Measurements from ENCODE around the gene SMR3B. TPM values are rescaled to one million over a fixed set of nuclear protein-coding genes. Genes with fewer than 3 reads are reported as not detected.

Gene SMR3B
- total and polyA plus RNA-seq, 2 donors (not counting 1 experiment from before 2014, with no cell fraction given) = not detected

- ATAC-seq (ENCODE audit: low read depth) = no peak
Observed at GRCh38 chr4:70397580-70397979, 14.6 kb downstream of the SMR3B start, which contains the start of gene OPRPN. Gene OPRPN (plus strand): TSS chr4:70397940. CDS start chr4:70399286, 1,346 bp downstream.

GRCh38 chr4:70399319-70399718 is 16.4 kb downstream of the SMR3B start:
- no CpG with 5 or more reads among the region's 1 CpG for WGBS (ENCODE audit: insufficient coverage)
- H3K4me3 ChIP-seq (ENCODE audit: control extremely low read depth in 1 of 5, extremely low read depth in 1 of 5, insufficient read depth in 1 of 5, low read depth in 2 of 5, low read length in 4 of 5) = no peak overlapping the region
- no peak overlapping the region for H3K4me3 Mint-ChIP-seq
- H3K9me3 Mint-ChIP-seq (ENCODE audit: insufficient read depth) = peaks cover under 1% of the 10 kb centered on the region
- H3K27ac Mint-ChIP-seq = no peak overlapping the region
- no peaks in the 10 kb centered on the region for H3K27me3 Mint-ChIP-seq
- no peaks in the 10 kb centered on the region for H3K79me2 ChIP-seq (ENCODE audit: control insufficient read depth, insufficient read depth, low read length)
- H4K20me1 ChIP-seq (ENCODE audit: control insufficient read depth, insufficient read depth, low read length, poor library complexity, severe bottlenecking) = no peaks in the 10 kb centered on the region
- POLR2A ChIA-PET = no interaction called here
- no peak for DNase-seq
- no peaks in the 10 kb centered on the region for H3K4me1 ChIP-seq (ENCODE audit: control insufficient read depth in 2 of 2, insufficient read depth in 2 of 2, low read length in 2 of 2)
- no peaks in the 10 kb centered on the region for H3K9me3 ChIP-seq (ENCODE audit: control extremely low read depth in 1 of 3, control insufficient read depth in 2 of 3, insufficient read depth in 1 of 3, low read length in 2 of 3)
- H3K4me2 ChIP-seq (replicated peaks; ENCODE audit: low read depth, low read length, poor library complexity, severe bottlenecking) = no peak overlapping the region
- H3K27me3 ChIP-seq (replicated peaks in 1 of 4; ENCODE audit: control extremely low read depth in 1 of 4, control insufficient read depth in 3 of 4, insufficient read depth in 4 of 4, low read length in 3 of 4) = no peaks in the 10 kb centered on the region
- H3K4me1 Mint-ChIP-seq = no peaks in the 10 kb centered on the region
- CTCF ChIA-PET = no interaction called here
- intact Hi-C loops (cut with micrococcal nuclease) = no loop called here
- H2AFZ ChIP-seq (ENCODE audit: insufficient read depth, low read depth, low read length, poor library complexity, severe bottlenecking) = no peak overlapping the region
- no peak for ATAC-seq (ENCODE audit: low read depth)
- TF ChIP-seq EZH2 (IDR thresholded peaks at IDR 0.05; ENCODE audit: borderline replicate concordance, insufficient read depth, low read depth, low read length, poor library complexity, severe bottlenecking) (no peak), CTCF (IDR thresholded peaks at IDR 0.05) (no peak)
- H3K9ac ChIP-seq (ENCODE audit: low read length) = no peak overlapping the region
- H3K27ac ChIP-seq (ENCODE audit: low read length in 2 of 2) = no peak overlapping the region
- no peaks in the 10 kb centered on the region for H3K36me3 ChIP-seq (replicated peaks in 1 of 2; ENCODE audit: control extremely low read depth in 1 of 2, control insufficient read depth in 1 of 2, extremely low read depth in 1 of 2, insufficient read depth in 2 of 2, low read length in 1 of 2)

More at GRCh38 chr4:70397580-70397979, 14.6 kb downstream of the SMR3B start, which contains the start of gene OPRPN:
- Mint-ChIP-seq H3K4me1 (no peaks in the 10 kb centered on the region), H3K27me3 (no peaks in the 10 kb centered on the region), H3K4me3 (no peak within 1 kb of the TSS), H3K9me3 (ENCODE audit: insufficient read depth) (no peaks in the 10 kb centered on the region), H3K27ac (no peak within 1 kb of the TSS)
- CTCF ChIA-PET = no interaction called here
- H3K27ac ChIP-seq (ENCODE audit: low read length in 2 of 2) = no peak within 1 kb of the TSS
- H3K4me3 ChIP-seq (ENCODE audit: control extremely low read depth in 1 of 5, extremely low read depth in 1 of 5, insufficient read depth in 1 of 5, low read depth in 2 of 5, low read length in 4 of 5) = no peak within 1 kb of the TSS
- H3K79me2 ChIP-seq (ENCODE audit: control insufficient read depth, insufficient read depth, low read length) = no peaks in the 10 kb centered on the region
- H3K36me3 ChIP-seq (replicated peaks in 1 of 2; ENCODE audit: control extremely low read depth in 1 of 2, control insufficient read depth in 1 of 2, extremely low read depth in 1 of 2, insufficient read depth in 2 of 2, low read length in 1 of 2) = no peaks in the 10 kb centered on the region
- TF ChIP-seq CTCF (IDR thresholded peaks at IDR 0.05) (no peak), EZH2 (IDR thresholded peaks at IDR 0.05; ENCODE audit: borderline replicate concordance, insufficient read depth, low read depth, low read length, poor library complexity, severe bottlenecking) (no peak)
- no peak within 1 kb of the TSS for H3K4me2 ChIP-seq (replicated peaks; ENCODE audit: low read depth, low read length, poor library complexity, severe bottlenecking)
- POLR2A ChIA-PET = no interaction called here
- H3K27me3 ChIP-seq (replicated peaks in 1 of 4; ENCODE audit: control extremely low read depth in 1 of 4, control insufficient read depth in 3 of 4, insufficient read depth in 4 of 4, low read length in 3 of 4) = no peaks in the 10 kb centered on the region
- DNase-seq = no peak
- intact Hi-C loops (cut with micrococcal nuclease) = no loop called here
- no peaks in the 10 kb centered on the region for H4K20me1 ChIP-seq (ENCODE audit: control insufficient read depth, insufficient read depth, low read length, poor library complexity, severe bottlenecking)
- H3K9ac ChIP-seq (ENCODE audit: low read length) = no peak within 1 kb of the TSS
- H3K9me3 ChIP-seq (ENCODE audit: control extremely low read depth in 1 of 3, control insufficient read depth in 2 of 3, insufficient read depth in 1 of 3, low read length in 2 of 3) = no peaks in the 10 kb centered on the region
- H3K4me1 ChIP-seq (ENCODE audit: control insufficient read depth in 2 of 2, insufficient read depth in 2 of 2, low read length in 2 of 2) = no peaks in the 10 kb centered on the region
- H2AFZ ChIP-seq (ENCODE audit: insufficient read depth, low read depth, low read length, poor library complexity, severe bottlenecking) = no peak within 1 kb of the TSS

Measured in B cell (primary cell).